Measurements from ENCODE around the gene TNNT3.

Gene TNNT3

GRCh38 chr11:1959786-1960185 is 40.3 kb downstream of the TNNT3 start:
- no peak for DNase-seq

GRCh38 chr11:1963864-1964263 is 44.4 kb downstream of the TNNT3 start:
- no peak for DNase-seq

- no peak for DNase-seq
Observed at GRCh38 chr11:1964348-1964747, 44.8 kb downstream of the TNNT3 start.

GRCh38 chr11:1964955-1965354 is 45.5 kb downstream of the TNNT3 start:
- no peak for DNase-seq

GRCh38 chr11:1966531-1966930 is 47.0 kb downstream of the TNNT3 start:
- DNase-seq, result no peak

GRCh38 chr11:1967641-1968225 is 48.2 kb downstream of the TNNT3 start:
- no peak for DNase-seq

- DNase-seq, result no peak
Observed at GRCh38 chr11:1968454-1969002, 49.0 kb downstream of the TNNT3 start.

GRCh38 chr11:1969035-1969434 is 49.5 kb downstream of the TNNT3 start:
- DNase-seq, result no peak

GRCh38 chr11:1969776-1970175 is 50.3 kb downstream of the TNNT3 start:
- DNase-seq, result no peak

- no peak for DNase-seq
Observed at GRCh38 chr11:1970956-1971355, 51.5 kb downstream of the TNNT3 start.

GRCh38 chr11:1975185-1975584 is 55.7 kb downstream of the TNNT3 start:
- no peak for DNase-seq

GRCh38 chr11:1978720-1979473 is 59.4 kb downstream of the TNNT3 start:
- no peak for DNase-seq

- no peak for DNase-seq
Observed at GRCh38 chr11:1979607-1980006, 60.1 kb downstream of the TNNT3 start.

- DNase-seq, result no peak
Observed at GRCh38 chr11:1982873-1983600, 63.5 kb downstream of the TNNT3 start.

- no peak for DNase-seq
Observed at GRCh38 chr11:1983601-1983961, 64.1 kb downstream of the TNNT3 start.

- no peak for DNase-seq
Observed at GRCh38 chr11:1987024-1987423, 67.5 kb downstream of the TNNT3 start.

GRCh38 chr11:1988174-1988573 is 68.7 kb downstream of the TNNT3 start:
- DNase-seq, result no peak
